Non-pigmented ciliary epithelial cell (primary cell): Measurements from ENCODE around the gene PSPH.
A peak's percentile ranks its signal among the peaks of the same experiment; 100 is the strongest.
"Not testable (repeated sequence)": the region's sequence is repeated elsewhere in the genome, so short reads cannot be mapped to it uniquely, and the experiment has no call there.

ENCODE experiments used
- DNase-seq: peaks from one replicate; pipeline ENCODE4 v3.0.0-alpha.2; 2010; ENCODE audit warnings: low read depth

PSPH gene

GRCh38 chr7:56062382-56062781 lies 11.1 kb upstream of the PSPH start:
- DNase-seq, result peak; percentile 63

- no peak for DNase-seq
Observed at GRCh38 chr7:56053993-56054392, 2.7 kb upstream of the PSPH start.

GRCh38 chr7:56053379-56053778 lies 2.1 kb upstream of the PSPH start:
- no peak for DNase-seq

GRCh38 chr7:56051053-56051338 lies 248 bp downstream of the PSPH start:
- no peak for DNase-seq

- DNase-seq, result not testable (repeated sequence)
Observed at GRCh38 chr7:56048763-56049162, 2.5 kb downstream of the PSPH start.

GRCh38 chr7:56048245-56048644 lies 3.0 kb downstream of the PSPH start:
- no peak for DNase-seq

- not testable (repeated sequence) for DNase-seq
Observed at GRCh38 chr7:56047446-56048116, 3.7 kb downstream of the PSPH start.

- peak; percentile 88 for DNase-seq
Observed at GRCh38 chr7:56046721-56047445, 4.4 kb downstream of the PSPH start.

- DNase-seq, result not testable (repeated sequence)
Observed at GRCh38 chr7:56045758-56046157, 5.5 kb downstream of the PSPH start.

GRCh38 chr7:56040730-56041129 lies 10.5 kb downstream of the PSPH start:
- no peak for DNase-seq

GRCh38 chr7:56033671-56034432 lies 17.4 kb downstream of the PSPH start:
- no peak for DNase-seq

- DNase-seq, result not testable (repeated sequence)
Observed at GRCh38 chr7:56032578-56032977, 18.7 kb downstream of the PSPH start.

GRCh38 chr7:56031556-56031955 lies 19.7 kb downstream of the PSPH start:
- DNase-seq, result not testable (repeated sequence)

GRCh38 chr7:56030340-56030739 lies 20.9 kb downstream of the PSPH start:
- DNase-seq, result no peak

- no peak for DNase-seq
Observed at GRCh38 chr7:56028942-56029630, 22.2 kb downstream of the PSPH start.

GRCh38 chr7:56026538-56026937 lies 24.7 kb downstream of the PSPH start:
- no peak for DNase-seq

- no peak for DNase-seq
Observed at GRCh38 chr7:56023500-56023899, 27.7 kb downstream of the PSPH start.

- no peak for DNase-seq
Observed at GRCh38 chr7:56019501-56019900, 31.7 kb downstream of the PSPH start.

- DNase-seq, result not testable (repeated sequence)
Observed at GRCh38 chr7:56017015-56017414, 34.2 kb downstream of the PSPH start.

- no peak for DNase-seq
Observed at GRCh38 chr7:56009695-56010094, 41.5 kb downstream of the PSPH start.

GRCh38 chr7:56007891-56008290 lies 43.4 kb downstream of the PSPH start:
- DNase-seq, result no peak

GRCh38 chr7:56007167-56007652 lies 44.0 kb downstream of the PSPH start:
- no peak for DNase-seq
